Thyroid gland (tissue), 4 donors: ENCODE data around the gene SUMO4.

Source experiments
- POLR2A ChIP-seq, 2 donors: fragments of 450-650 bp; IDR thresholded peaks; one replicate each; pipeline ENCODE4 v1.6.1; 2017; ENCODE audit warnings: antibody characterized with exemption in 2 of 2, mild to moderate bottlenecking in 2 of 2, moderate library complexity in 1 of 2
- TF ChIP-seq, protein P1 (sequence below), 6 experiments: fragments of 200-600 bp in 3 of 6; fragments of 450-650 bp in 3 of 6; sonication (generic) in 3 of 6; IDR thresholded peaks; one replicate each; pipeline ENCODE4 v1.5.1; 2016 to 2019; ENCODE audit warnings: antibody characterized with exemption in 6 of 6, mild to moderate bottlenecking in 2 of 6, inconsistent platforms in 1 of 6, moderate library complexity in 1 of 6

DNA sequence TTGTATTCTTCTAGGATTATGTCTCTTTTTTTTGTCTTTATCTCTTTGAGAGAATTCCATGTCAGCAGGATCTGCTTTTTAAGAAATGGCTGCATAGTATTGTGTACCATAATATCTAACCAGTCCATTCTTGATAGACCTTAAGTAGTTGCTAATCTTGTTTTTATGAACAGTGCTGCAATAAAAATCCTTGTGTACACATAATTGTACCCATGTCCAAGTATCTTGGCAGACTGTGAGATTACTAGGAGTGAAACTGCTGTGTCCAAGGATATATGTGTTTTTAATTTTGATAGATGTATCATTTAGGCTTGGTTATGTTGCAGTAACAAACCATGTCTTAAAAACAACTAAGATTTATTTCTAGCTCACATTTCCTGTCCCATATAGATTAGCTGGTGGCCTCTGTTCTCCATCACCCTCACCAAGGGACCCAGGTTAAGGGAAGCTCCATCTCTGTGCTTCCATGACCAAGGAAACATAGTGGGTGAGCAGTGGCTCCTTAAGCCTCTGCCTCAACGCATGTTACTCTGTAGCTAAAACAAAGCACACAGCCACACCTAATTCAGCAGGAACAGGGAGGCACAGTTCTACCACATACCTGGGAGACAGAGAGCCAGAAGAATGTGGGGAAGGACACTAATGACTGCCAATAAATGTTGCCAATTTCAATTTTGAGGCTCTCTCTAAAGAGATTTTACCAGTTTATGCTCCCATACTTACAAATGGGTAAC, 12.1 kb upstream of the SUMO4 start:
- TF ChIP-seq POLR2A (IDR thresholded peaks at IDR 0.05) = no peak
- TF ChIP-seq, protein P1, sequence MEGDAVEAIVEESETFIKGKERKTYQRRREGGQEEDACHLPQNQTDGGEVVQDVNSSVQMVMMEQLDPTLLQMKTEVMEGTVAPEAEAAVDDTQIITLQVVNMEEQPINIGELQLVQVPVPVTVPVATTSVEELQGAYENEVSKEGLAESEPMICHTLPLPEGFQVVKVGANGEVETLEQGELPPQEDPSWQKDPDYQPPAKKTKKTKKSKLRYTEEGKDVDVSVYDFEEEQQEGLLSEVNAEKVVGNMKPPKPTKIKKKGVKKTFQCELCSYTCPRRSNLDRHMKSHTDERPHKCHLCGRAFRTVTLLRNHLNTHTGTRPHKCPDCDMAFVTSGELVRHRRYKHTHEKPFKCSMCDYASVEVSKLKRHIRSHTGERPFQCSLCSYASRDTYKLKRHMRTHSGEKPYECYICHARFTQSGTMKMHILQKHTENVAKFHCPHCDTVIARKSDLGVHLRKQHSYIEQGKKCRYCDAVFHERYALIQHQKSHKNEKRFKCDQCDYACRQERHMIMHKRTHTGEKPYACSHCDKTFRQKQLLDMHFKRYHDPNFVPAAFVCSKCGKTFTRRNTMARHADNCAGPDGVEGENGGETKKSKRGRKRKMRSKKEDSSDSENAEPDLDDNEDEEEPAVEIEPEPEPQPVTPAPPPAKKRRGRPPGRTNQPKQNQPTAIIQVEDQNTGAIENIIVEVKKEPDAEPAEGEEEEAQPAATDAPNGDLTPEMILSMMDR (IDR thresholded peaks at IDR 0.05) = no peak
